Measurements from ENCODE around the gene PRSS22. TPM values are rescaled to one million over a fixed set of nuclear protein-coding genes. Genes with fewer than 3 reads are reported as not detected.

The PRSS22 gene
- total RNA-seq, 4 donors from 2014 or later: 1.4 to 1.9 (median 1.8) TPM; not detected in 1

DNA sequence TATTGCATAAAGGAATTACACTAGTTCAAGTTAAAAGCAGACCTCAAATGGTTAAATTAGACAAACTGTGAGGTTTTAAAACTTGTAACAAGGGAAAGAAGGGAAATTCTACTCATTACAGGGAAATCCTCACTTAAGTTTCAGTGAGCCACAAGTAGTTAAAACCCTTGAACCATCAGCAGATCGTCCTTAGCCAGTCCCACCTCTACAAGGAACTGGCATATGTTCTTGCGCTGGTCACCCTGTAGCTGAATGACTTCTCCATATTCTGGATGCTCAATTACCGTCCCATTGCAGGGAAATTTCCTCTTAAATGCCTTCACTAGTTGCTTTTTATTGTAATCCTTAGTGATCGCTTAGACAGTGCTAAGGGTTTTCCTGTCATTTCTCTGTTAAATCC, 35.5 kb downstream of the PRSS22 start:
- Histone ChIP-seq H3K27ac (no peak overlapping the region), H3K4me1 (no peaks in the 10 kb centered on the region), H3K27me3 (no peaks in the 10 kb centered on the region), H3K36me3 (no peaks in the 10 kb centered on the region), H3K4me3 (no peak overlapping the region), H3K9me3 (no peaks in the 10 kb centered on the region)
- TF ChIP-seq CTCF (IDR thresholded peaks at IDR 0.05): no peak
- TF ChIP-seq POLR2A (IDR thresholded peaks at IDR 0.05): no peak
- no peak for DNase-seq

DNA sequence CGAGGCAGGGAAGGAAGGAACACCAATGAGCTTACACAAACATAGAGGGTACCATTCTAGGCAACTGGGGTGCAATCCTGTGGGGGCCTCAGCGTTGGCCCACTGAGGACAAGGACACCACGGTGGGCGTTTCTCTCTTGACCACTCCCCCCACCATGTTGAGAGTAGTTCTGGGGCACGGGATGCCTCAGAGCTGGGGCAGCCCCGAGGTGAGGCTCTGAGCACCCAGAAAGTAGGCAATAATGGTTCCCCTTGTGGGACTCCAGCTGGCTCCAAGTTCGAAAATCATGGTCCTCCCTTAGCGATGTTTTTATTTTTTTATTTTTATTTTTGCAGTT, 35.8 kb downstream of the PRSS22 start:
- Histone ChIP-seq H3K4me3 (no peak overlapping the region), H3K36me3 (no peaks in the 10 kb centered on the region), H3K27me3 (no peaks in the 10 kb centered on the region), H3K27ac (no peak overlapping the region), H3K9me3 (no peaks in the 10 kb centered on the region), H3K4me1 (no peaks in the 10 kb centered on the region)
- TF ChIP-seq CTCF (IDR thresholded peaks at IDR 0.05) (no peak), POLR2A (IDR thresholded peaks at IDR 0.05) (no peak)
- DNase-seq: peak in 1 of 3 donors; percentile 21

DNA sequence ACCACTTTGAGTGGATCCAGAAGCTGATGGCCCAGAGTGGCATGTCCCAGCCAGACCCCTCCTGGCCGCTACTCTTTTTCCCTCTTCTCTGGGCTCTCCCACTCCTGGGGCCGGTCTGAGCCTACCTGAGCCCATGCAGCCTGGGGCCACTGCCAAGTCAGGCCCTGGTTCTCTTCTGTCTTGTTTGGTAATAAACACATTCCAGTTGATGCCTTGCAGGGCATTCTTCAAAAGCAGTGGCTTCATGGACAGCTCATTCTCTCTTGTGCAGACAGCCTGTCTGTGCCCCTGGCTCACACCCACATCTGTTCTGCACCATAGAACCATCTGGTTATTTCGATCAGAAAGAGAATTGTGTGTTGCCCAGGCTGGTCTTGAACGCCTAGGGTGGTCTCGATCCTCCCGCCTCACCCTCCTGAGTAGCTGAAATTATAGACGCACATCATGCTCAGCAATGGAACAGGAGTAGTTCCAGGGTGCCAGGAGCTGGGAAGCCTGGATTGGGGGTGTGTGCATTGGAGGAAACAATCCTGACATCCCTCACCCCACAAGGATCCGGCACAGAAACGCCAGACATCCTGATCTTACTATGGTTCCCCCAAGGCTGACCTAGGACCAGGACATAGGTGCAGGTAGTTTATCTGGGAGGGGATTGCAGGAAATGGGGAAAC, 36.3 kb downstream of the PRSS22 start:
- H3K9me3 ChIP-seq: no peaks in the 10 kb centered on the region
- H3K27ac ChIP-seq: no peak overlapping the region
- no peak overlapping the region for H3K4me3 ChIP-seq
- no peaks in the 10 kb centered on the region for H3K4me1 ChIP-seq
- DNase-seq: peak in 1 of 3 donors; percentile 14
- H3K27me3 ChIP-seq: no peaks in the 10 kb centered on the region
- H3K36me3 ChIP-seq: no peaks in the 10 kb centered on the region
- no peak for TF ChIP-seq POLR2A (IDR thresholded peaks at IDR 0.05)
- no peak for TF ChIP-seq CTCF (IDR thresholded peaks at IDR 0.05)

- no peaks in the 10 kb centered on the region for H3K36me3 ChIP-seq
- no peak for TF ChIP-seq POLR2A (IDR thresholded peaks at IDR 0.05)
- TF ChIP-seq CTCF (IDR thresholded peaks at IDR 0.05): no peak
- no peaks in the 10 kb centered on the region for H3K27me3 ChIP-seq
- no peaks in the 10 kb centered on the region for H3K4me1 ChIP-seq
- H3K9me3 ChIP-seq: no peaks in the 10 kb centered on the region
- peak in 1 of 3 donors; percentile 25 for DNase-seq
- H3K4me3 ChIP-seq: no peak overlapping the region
- no peak overlapping the region for H3K27ac ChIP-seq
Observed at GRCh38 chr16:2820836-2821486, 37.0 kb downstream of the PRSS22 start.

GRCh38 chr16:2819939-2820835, 37.8 kb downstream of the PRSS22 start:
- DNase-seq: peak in 2 of 3 donors; percentile 30 to 33
- H3K9me3 ChIP-seq: no peaks in the 10 kb centered on the region

More at GRCh38 chr16:2819939-2820835, 37.8 kb downstream of the PRSS22 start:
- no peaks in the 10 kb centered on the region for H3K27me3 ChIP-seq
- H3K27ac ChIP-seq: no peak overlapping the region
- no peaks in the 10 kb centered on the region for H3K36me3 ChIP-seq
- no peaks in the 10 kb centered on the region for H3K4me1 ChIP-seq
- H3K4me3 ChIP-seq: no peak overlapping the region
- TF ChIP-seq CTCF (IDR thresholded peaks at IDR 0.05) (no peak), POLR2A (IDR thresholded peaks at IDR 0.05) (no peak)
